ENCODE measurements around the gene MMP15.
"Not testable (repeated sequence)": the region's sequence is repeated elsewhere in the genome, so short reads cannot be mapped to it uniquely, and the experiment has no call there.

Gene MMP15

GRCh38 chr16:57997176-57997527 is 28.4 kb upstream of the MMP15 start:
- DNase-seq, result no peak

GRCh38 chr16:57997528-57998265 is 27.9 kb upstream of the MMP15 start:
- no peak for DNase-seq

- DNase-seq, result peak; percentile 75
Measured at GRCh38 chr16:57998486-57998885, 27.1 kb upstream of the MMP15 start.

GRCh38 chr16:57998992-57999365 is 26.6 kb upstream of the MMP15 start:
- peak; percentile 33 for DNase-seq

- DNase-seq, result peak; percentile 49
Measured at GRCh38 chr16:57999366-57999970, 26.1 kb upstream of the MMP15 start.

- DNase-seq, result peak; percentile 8
Measured at GRCh38 chr16:57999971-58000705, 25.4 kb upstream of the MMP15 start, which contains the start of gene ZNF319. Gene ZNF319 (minus strand): TSS chr16:58000672. CDS start chr16:57998265, 2,407 bp downstream.

GRCh38 chr16:58000706-58001676 is 24.6 kb upstream of the MMP15 start, which contains the start of gene USB1:
Gene USB1 (plus strand): TSS chr16:58001407. CDS start chr16:58001484, 77 bp downstream.
- DNase-seq, result peak; percentile 87

GRCh38 chr16:58001781-58002415 is 23.7 kb upstream of the MMP15 start:
- no peak for DNase-seq

GRCh38 chr16:58002416-58002800 is 23.1 kb upstream of the MMP15 start:
- DNase-seq, result no peak

GRCh38 chr16:58002936-58003335 is 22.6 kb upstream of the MMP15 start:
- DNase-seq, result no peak

GRCh38 chr16:58004736-58005135 is 20.8 kb upstream of the MMP15 start:
- DNase-seq, result not testable (repeated sequence)

- DNase-seq, result no peak
Measured at GRCh38 chr16:58009856-58010416, 15.6 kb upstream of the MMP15 start.

GRCh38 chr16:58010886-58011285 is 14.7 kb upstream of the MMP15 start:
- no peak for DNase-seq

GRCh38 chr16:58011652-58012051 is 13.9 kb upstream of the MMP15 start:
- no peak for DNase-seq

GRCh38 chr16:58012481-58012880 is 13.1 kb upstream of the MMP15 start:
- no peak for DNase-seq

GRCh38 chr16:58013201-58013956 is 12.2 kb upstream of the MMP15 start:
- DNase-seq, result no peak

- no peak for DNase-seq
Measured at GRCh38 chr16:58016840-58017446, 8.6 kb upstream of the MMP15 start.

- DNase-seq, result no peak
Measured at GRCh38 chr16:58018803-58019202, 6.8 kb upstream of the MMP15 start.

- DNase-seq, result no peak
Measured at GRCh38 chr16:58019866-58020538, 5.6 kb upstream of the MMP15 start.
